ENCODE results near the gene ZFYVE28. TPM values are rescaled to one million over a fixed set of nuclear protein-coding genes. Genes with fewer than 3 reads are reported as not detected.

Gene ZFYVE28
- total RNA-seq, 1 experiment from 2014 or later, result 0.82 TPM

- H3K36me3 ChIP-seq (ENCODE audit: control insufficient read depth, insufficient read depth, low read length), result no peaks in the 10 kb centered on the region
- TF ChIP-seq CTCF (IDR thresholded peaks at IDR 0.05; ENCODE audit: insufficient read depth in 1 of 2, low read depth in 1 of 2, low read length in 1 of 2, severe bottlenecking in 1 of 2, unreplicated experiment in 1 of 2), result no peak
- H3K4me3 ChIP-seq (ENCODE audit: low read depth, low read length), result no peak overlapping the region
- no TSS peak for BruUV-seq (replicated peaks)
- H3K4me1 ChIP-seq, result no peaks in the 10 kb centered on the region
- Mint-ChIP-seq H3K27me3 (ENCODE audit: insufficient read depth, unreplicated experiment) (peaks cover 5% of the 10 kb centered on the region), H3K36me3 (ENCODE audit: insufficient read depth, unreplicated experiment) (peaks cover 5% of the 10 kb centered on the region), H3K9me3 (ENCODE audit: unreplicated experiment) (peaks cover 8% of the 10 kb centered on the region), H3K4me3 (ENCODE audit: unreplicated experiment) (no peak overlapping the region), H3K4me1 (ENCODE audit: low read depth, unreplicated experiment) (no peaks in the 10 kb centered on the region), H3K27ac (ENCODE audit: unreplicated experiment) (no peak overlapping the region)
- ChIA-PET POLR2A (no interaction called here), CTCF (no interaction called here)
- DNase-seq, result no peak
- intact Hi-C loops (cut with micrococcal nuclease; ENCODE audit: unreplicated experiment), result no loop called here
- H3K9me3 ChIP-seq, result peaks cover 4% of the 10 kb centered on the region; the same call in 1 of the 2 replicates
- H3K27me3 ChIP-seq (replicated peaks; ENCODE audit: control insufficient read depth, insufficient read depth, low read length), result no peaks in the 10 kb centered on the region
Measured at GRCh38 chr4:2303121-2303685, 115.2 kb downstream of the ZFYVE28 start.

DNA sequence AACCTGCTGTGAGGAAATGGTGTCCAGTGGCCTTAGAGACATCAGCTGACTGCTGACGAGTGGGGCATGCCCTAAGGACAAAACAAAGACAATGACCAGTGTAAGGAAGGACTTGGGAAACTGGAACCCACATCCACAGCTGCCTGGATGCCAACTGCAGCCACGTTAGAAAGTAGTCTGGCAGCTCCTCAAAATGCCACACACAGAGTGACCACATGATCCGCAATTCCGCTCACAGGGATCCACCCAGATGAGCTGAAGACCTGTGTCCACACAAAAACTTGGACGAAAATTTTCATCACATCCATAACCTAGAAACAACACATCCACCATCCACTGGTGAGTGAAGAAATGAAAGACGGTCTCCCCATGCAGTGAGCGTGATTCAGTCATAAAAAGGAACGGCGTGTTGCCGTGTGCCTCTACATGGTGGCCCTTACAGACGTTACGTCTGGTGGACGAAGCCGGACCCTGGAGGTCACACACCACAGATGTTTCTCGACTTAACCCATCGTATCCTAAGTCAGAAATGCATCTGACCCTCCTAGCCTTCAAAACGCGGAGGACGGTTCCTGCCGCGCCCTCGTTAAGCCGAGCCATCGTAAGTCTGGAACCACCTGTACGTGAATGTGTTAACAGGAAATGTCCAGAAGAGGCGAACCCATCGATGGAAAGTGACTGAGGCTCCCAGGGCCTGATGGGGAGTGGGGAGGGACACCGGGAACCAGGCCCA, 115.9 kb downstream of the ZFYVE28 start:
- no peak overlapping the region for H3K4me3 Mint-ChIP-seq (ENCODE audit: unreplicated experiment)
- Histone ChIP-seq H3K4me3 (ENCODE audit: low read depth, low read length) (no peak overlapping the region), H3K27me3 (replicated peaks; ENCODE audit: control insufficient read depth, insufficient read depth, low read length) (no peaks in the 10 kb centered on the region), H3K36me3 (ENCODE audit: control insufficient read depth, insufficient read depth, low read length) (no peaks in the 10 kb centered on the region), H3K9me3 (peaks cover 4% of the 10 kb centered on the region; the same call in 1 of the 2 replicates), H3K4me1 (no peaks in the 10 kb centered on the region)
- peaks cover 8% of the 10 kb centered on the region for H3K27me3 Mint-ChIP-seq (ENCODE audit: insufficient read depth, unreplicated experiment)
- intact Hi-C loops (cut with micrococcal nuclease; ENCODE audit: unreplicated experiment), result no loop called here
- no peak for DNase-seq
- TF ChIP-seq CTCF (IDR thresholded peaks at IDR 0.05; ENCODE audit: insufficient read depth in 1 of 2, low read depth in 1 of 2, low read length in 1 of 2, severe bottlenecking in 1 of 2, unreplicated experiment in 1 of 2), result no peak
- BruUV-seq (replicated peaks), result no TSS peak
- H3K4me1 Mint-ChIP-seq (ENCODE audit: low read depth, unreplicated experiment), result no peaks in the 10 kb centered on the region
- peaks cover 7% of the 10 kb centered on the region for H3K36me3 Mint-ChIP-seq (ENCODE audit: insufficient read depth, unreplicated experiment)
- CTCF ChIA-PET, result no interaction called here
- H3K9me3 Mint-ChIP-seq (ENCODE audit: unreplicated experiment), result peaks cover 8% of the 10 kb centered on the region
- POLR2A ChIA-PET, result no interaction called here
- H3K27ac Mint-ChIP-seq (ENCODE audit: unreplicated experiment), result no peak overlapping the region

DNA sequence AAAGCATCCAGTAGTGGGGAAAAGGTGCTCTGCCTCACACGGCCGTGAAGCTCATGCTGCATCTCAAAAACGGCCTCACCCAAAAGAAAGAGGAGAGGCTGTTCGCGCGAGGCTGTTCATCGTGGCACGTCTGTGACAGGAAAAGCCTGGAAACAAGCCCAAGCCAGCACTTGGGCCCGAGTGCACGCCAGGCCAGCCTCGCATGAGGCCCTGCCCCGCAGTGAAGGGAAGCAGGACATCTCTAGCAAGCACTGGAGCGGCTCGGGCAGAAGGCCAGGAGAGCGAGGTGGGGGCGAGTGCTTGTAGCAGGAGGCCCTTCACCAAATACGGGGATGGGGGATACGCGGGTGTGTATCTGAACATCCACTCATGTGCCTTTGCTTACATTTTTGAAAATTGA, 116.6 kb downstream of the ZFYVE28 start:
- H3K27ac Mint-ChIP-seq (ENCODE audit: unreplicated experiment), result no peak overlapping the region
- intact Hi-C loops (cut with micrococcal nuclease; ENCODE audit: unreplicated experiment), result no loop called here
- peaks cover 10% of the 10 kb centered on the region for H3K36me3 Mint-ChIP-seq (ENCODE audit: insufficient read depth, unreplicated experiment)
- H3K27me3 Mint-ChIP-seq (ENCODE audit: insufficient read depth, unreplicated experiment), result peaks cover 10% of the 10 kb centered on the region
- no peak for DNase-seq
- POLR2A ChIA-PET, result no interaction called here
- peaks cover under 1% of the 10 kb centered on the region; the same call in 1 of the 2 replicates for H3K9me3 ChIP-seq
- TF ChIP-seq CTCF (IDR thresholded peaks at IDR 0.05; ENCODE audit: insufficient read depth in 1 of 2, low read depth in 1 of 2, low read length in 1 of 2, severe bottlenecking in 1 of 2, unreplicated experiment in 1 of 2), result no peak
- H3K36me3 ChIP-seq (ENCODE audit: control insufficient read depth, insufficient read depth, low read length), result no peaks in the 10 kb centered on the region
- H3K4me1 Mint-ChIP-seq (ENCODE audit: low read depth, unreplicated experiment), result no peaks in the 10 kb centered on the region
- no peak overlapping the region for H3K4me3 Mint-ChIP-seq (ENCODE audit: unreplicated experiment)
- no peaks in the 10 kb centered on the region for H3K4me1 ChIP-seq
- no peaks in the 10 kb centered on the region for H3K27me3 ChIP-seq (replicated peaks; ENCODE audit: control insufficient read depth, insufficient read depth, low read length)
- H3K4me3 ChIP-seq (ENCODE audit: low read depth, low read length), result no peak overlapping the region
- CTCF ChIA-PET, result interaction anchor here (0.6 kb wide), 1 partner anchor 1077 kb away, joined by 3 read pairs; no protein-coding TSS in a partner anchor
- BruUV-seq (replicated peaks), result no TSS peak
- H3K9me3 Mint-ChIP-seq (ENCODE audit: unreplicated experiment), result peaks cover 8% of the 10 kb centered on the region

All from Caco-2 (cell line).